ENCODE data around the gene LRRTM4.

The LRRTM4 gene

GRCh38 chr2:77521931-77522470 is at the start of gene LRRTM4:
Gene LRRTM4, minus strand, starts transcription at chr2:77522376.
- no peak for DNase-seq

- DNase-seq: no peak
Observed at GRCh38 chr2:77571545-77571944, 49.4 kb upstream of the LRRTM4 start.

DNA sequence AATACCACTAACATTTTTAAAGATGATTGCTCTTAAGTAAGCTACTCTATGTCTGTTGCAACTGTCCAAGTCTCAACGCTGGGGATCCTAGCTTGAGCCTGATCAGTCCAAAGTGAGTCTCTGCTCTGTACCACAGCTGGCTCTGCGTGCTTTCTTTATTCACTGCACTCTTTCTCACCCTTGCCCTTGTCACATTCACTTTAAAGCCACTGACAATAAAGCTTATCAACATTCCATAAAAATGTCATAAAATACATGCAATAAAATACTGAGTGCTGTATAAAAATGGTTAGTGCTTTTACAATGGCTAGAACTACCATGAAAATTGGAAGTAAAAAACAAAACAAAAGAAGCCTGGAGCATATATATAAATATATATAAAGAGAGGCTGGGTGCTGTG is 45.5 kb upstream of the LRRTM4 start:
- DNase-seq: no peak

- DNase-seq: no peak
Observed at GRCh38 chr2:77566582-77566981, 44.4 kb upstream of the LRRTM4 start.

- DNase-seq: no peak
Observed at GRCh38 chr2:77566131-77566530, 44.0 kb upstream of the LRRTM4 start.

DNA sequence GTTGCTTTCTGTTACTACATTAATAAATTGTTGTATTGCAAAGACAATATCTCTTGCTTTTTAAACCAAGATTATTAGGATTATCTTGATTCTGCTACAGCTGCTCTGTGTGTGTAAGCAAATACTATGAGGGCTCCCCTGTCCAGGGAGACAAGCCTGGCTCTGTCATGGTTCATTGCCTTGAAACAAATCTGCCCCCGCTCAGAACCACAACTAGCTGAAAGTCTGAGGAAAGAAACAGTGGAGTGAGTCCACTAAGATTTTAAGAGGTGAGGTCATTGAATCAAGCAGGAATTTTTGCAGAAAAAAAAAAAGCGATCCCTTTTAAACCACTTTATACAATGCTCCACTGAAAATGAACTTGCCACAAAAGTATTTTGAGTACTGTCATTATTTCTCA is 30.8 kb upstream of the LRRTM4 start:
- DNase-seq: no peak

- no peak for DNase-seq
Observed at GRCh38 chr2:77538031-77538430, 15.9 kb upstream of the LRRTM4 start.

GRCh38 chr2:77522888-77523287 is 712 bp upstream of the LRRTM4 start:
- DNase-seq: no peak

- DNase-seq: no peak
Observed at GRCh38 chr2:77521548-77521891, 656 bp downstream of the LRRTM4 start.

GRCh38 chr2:77520641-77521547 is 1.3 kb downstream of the LRRTM4 start:
- no peak for DNase-seq

DNA sequence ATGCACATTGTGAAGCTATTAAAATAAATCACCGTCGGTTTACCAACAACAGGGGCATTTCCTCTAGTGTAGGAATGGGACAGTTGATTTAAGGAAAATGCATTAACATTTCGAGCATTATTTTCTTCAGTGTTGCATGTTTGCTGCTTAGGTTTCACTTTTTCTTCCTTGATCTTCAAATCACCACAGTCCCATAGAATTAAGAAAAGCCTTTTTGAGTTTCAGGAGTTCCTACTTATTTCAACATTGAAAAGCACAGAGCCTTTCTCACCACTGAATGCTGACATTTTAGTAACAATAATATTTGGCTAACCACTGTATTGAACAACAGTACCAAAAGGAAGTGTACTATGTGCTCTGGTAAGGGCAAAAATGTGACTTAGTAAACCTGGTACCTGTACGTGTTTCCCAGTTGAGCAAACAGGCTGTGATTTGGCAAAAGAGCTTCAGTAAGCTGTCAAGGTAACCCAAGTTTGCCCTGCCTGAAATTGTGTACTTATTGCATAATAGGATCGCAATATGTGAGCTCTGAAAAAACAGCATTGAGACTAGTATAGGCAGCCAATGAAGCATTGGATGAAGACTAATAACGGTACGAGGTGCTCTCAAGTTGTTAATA is 2.2 kb downstream of the LRRTM4 start:
- no peak for DNase-seq

DNA sequence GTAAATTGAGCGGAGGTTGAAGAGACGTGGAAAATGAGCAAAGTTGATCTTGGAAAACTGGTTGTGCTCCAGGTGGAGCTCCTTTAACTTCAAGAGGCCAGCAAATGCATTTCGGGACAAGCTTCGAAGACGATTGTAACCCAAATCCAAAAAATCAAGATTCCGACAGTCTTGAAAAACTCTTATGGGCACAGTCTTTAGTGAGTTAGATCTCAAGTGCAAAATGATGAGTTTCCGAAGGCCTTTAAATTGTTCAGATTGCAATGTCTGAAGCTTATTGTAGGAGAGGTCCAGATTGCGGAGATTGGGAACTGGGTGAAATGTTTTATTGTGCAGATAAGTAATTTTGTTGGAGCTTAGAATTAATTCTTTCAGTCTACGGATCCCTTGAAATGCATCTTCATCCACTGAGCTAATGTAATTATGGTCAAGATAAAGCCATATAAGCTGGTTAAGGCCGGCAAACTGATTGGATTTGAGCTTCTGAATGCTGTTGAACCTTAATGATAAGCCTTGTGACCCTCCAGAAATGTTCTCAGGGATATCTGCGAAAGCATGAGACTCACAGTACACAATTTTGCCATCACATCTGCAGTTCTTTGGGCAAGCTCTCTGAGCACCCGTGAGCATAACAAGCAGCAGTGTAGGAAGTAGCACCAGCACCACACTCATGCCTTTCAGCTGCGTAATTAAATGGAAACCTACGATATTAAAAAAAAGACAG is 2.9 kb downstream of the LRRTM4 start:
- DNase-seq: no peak

GRCh38 chr2:77518311-77518710 is 3.9 kb downstream of the LRRTM4 start:
- no peak for DNase-seq

DNA sequence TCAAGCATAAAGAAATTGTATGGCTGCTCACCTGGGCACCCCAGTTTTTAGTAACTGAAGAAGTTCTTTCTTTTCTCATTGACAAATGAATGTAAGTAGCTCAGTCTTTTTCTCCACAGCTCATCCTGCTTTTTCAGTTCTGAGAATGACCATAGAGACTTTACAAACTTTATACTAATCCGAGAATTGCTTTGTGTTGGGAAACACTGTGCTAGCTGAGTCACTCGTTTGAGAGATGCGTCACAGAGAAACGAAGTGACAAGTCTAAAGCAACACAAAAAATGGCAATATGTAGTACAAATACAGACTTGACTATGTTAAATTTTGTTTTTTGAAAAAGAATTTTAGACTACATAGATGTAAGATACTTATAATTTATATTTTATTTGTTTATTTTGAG is 9.0 kb downstream of the LRRTM4 start:
- no peak for DNase-seq

GRCh38 chr2:77512507-77512906 is 9.7 kb downstream of the LRRTM4 start:
- no peak for DNase-seq

- DNase-seq: no peak
Observed at GRCh38 chr2:77508511-77508910, 13.7 kb downstream of the LRRTM4 start.

DNA sequence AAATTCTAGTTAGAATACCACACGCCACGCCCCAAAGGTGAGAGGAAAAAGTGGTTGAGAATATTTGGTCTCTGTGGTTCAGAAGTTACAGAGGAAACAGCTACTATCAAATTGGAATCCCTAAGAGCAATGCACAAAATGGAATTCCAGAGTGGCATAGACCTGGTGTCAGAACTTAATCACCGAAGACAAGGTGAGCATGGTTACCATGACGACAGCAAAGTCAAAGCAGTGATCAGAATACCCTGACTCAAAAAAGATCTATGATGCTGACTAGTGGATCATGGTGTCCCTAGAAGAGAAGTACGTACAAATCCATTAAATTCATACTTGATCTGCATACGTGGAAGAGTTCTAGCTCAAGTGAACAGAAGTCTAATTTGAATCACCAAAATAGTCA is 14.5 kb downstream of the LRRTM4 start:
- DNase-seq: no peak

- no peak for DNase-seq
Observed at GRCh38 chr2:77488141-77488540, 34.0 kb downstream of the LRRTM4 start.

- no peak for DNase-seq
Observed at GRCh38 chr2:77487074-77487803, 34.9 kb downstream of the LRRTM4 start.

DNA sequence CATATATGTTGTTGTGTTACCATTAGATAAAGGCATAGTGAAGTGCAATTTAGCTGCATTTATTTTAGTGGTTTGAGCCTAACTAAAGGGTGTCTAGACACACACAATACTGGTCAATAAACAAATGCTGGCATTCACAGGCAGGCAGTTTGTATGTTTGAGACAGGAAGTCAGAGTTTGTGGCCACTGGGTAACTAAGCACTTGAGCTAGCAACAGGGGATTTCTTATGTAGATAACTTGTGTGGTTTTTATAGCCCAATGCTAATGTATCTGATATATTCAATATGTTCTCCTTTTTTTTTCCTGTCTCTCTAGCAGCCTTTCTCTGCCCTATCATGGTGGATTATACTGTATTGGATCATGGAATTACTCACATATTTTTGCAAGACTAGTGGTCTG is 38.1 kb downstream of the LRRTM4 start:
- no peak for DNase-seq

- no peak for DNase-seq
Observed at GRCh38 chr2:77479895-77480294, 42.3 kb downstream of the LRRTM4 start.

DNA sequence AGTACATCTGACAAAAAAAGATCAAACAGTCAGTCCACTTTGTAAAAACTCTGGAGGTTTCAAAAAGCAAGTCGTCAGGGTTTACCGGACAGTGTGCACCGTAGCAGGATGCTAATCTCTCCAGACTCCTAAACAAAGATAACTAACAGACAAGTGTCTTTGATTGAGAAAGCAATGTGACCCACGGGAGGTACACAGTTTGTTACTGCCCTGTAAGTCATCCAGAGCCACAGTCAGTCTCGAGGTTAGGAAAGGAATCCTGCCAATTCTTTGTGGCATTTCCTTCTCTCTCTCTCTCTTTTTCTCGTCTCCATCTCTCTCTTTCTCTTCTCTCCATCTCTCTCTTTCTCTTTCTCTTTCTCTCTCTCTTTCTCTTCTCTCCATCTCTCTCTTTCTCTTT is 42.8 kb downstream of the LRRTM4 start:
- no peak for DNase-seq

DNA sequence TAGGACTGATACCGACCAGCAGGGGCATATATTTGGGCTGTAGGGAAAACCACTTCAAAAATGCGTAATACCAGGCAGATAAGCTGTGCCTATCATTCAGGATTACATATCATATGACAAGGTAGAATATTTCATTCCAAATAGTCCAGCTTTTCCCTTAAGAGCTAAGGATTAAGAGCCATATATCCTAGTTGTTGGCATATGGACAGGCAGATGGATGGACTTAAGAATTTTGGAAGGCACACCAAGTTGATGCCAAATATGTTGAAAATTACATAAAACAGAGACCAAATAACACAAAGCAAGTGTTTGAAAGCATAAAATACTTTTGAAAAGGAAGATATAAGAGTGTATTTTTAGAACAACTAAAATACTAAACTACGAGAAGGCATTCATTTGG is 52.1 kb downstream of the LRRTM4 start:
- no peak for DNase-seq
